DMS 273 (cell line): ENCODE measurements around the gene SLN.

Source experiments
- DNase-seq: peaks from one replicate; lab custom pipeline; 2025; ENCODE audit not compliant: unreplicated experiment; lab: John Stamatoyannopoulos, UW

Gene SLN

GRCh38 chr11:107719557-107720302, 7.9 kb upstream of the SLN start:
- peak; percentile 70 for DNase-seq

DNA sequence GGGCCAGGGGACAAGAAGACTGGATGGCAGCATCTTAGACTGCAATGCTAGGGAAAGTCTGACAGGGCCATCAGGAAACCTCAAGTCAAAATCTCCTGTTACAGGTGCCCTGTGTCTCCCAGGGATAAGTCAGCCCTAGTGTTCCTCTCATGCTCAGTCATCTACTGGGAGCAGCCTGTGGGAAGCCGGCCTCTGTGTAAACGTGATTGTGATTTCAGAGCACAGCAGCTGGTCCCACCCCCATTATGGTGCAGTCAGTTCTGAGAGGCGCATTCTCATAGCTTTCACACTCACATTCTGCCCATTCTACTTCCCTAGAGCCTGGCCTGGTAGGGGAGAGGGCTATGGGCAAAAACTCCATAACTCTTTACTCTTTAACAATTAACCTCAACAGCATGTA, 7.2 kb upstream of the SLN start:
- peak; percentile 77 for DNase-seq

- DNase-seq = no peak
These were observed 5.2 kb upstream of the SLN start for GRCh38 chr11:107716884-107717532.

DNA sequence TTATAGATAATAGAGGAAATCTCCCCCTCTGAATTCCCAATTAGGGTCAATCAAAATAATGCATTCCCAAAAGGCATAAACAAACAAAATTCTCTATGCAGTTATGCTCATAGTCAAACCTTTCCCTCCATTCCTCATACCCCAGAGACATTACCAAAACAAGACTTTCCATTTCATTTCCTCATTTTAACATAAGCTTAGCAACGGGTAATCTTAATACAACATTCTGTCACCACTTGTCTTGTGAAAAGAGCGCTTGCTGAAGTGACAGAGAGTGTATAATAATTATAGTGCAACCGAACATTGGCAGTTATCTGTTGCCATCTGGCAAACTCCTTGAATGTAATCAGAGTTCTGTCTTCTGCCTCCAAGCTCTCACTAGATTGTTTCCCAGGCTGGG, 1.2 kb upstream of the SLN start:
- peak; percentile 86 for DNase-seq

DNA sequence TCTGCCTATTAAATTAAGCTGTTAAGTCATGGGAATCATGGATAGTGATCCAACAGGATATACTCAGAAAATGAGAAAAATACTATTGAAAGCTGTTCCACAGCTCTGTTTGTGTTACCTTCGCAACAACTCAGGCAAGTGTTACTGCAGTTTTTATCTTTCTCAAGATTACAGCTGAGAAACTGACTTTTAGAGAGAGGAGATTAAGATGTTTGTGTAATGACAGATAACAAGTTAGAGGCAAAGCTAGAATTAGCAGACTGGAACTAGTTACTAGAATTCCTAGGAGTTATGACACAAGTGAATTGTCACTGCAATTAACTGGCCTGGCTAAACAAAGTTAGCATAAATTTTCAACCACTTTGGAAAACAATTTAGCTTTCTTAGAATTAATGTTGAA, 1.6 kb downstream of the SLN start:
- no peak for DNase-seq

DNA sequence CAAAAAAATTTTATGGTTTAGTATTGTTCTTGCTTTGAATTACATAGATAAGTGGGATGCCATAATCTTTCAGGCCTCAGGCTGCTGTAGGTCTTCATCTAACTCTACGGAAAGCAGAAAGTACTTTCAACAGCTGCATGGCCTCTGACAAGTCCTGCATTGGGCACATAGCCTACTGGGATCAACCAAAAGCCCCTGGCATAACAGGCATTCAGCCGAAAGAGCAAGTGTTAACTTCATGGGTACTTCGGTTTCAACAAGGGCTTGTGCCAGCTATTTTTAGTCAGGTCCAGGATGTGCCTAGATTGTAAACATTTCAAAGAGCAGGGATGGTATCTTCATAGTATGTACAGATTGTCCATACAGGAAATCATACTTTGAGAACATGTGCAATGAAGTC, 3.1 kb downstream of the SLN start:
- no peak for DNase-seq

DNA sequence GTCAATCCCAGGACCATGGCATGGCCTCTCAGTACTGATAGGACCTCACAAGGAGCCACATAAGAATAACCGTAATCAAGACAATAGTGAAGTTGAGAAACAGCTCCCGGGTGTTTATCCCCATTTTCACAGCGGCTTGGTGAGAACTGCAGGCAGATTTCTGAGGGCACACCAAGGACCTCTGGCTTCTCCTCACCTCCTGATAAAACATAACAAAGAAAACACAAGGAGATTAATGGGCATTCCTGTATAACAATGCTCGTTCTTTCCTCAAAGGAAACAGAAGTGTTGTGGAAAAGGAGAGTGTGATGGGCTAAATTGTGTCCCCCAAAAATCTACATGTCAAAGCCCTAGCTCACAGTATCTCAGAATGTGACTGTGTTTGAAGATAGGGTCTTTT, 4.0 kb downstream of the SLN start:
- DNase-seq = no peak

- no peak for DNase-seq
These were observed 4.6 kb downstream of the SLN start for GRCh38 chr11:107707215-107707671.

DNA sequence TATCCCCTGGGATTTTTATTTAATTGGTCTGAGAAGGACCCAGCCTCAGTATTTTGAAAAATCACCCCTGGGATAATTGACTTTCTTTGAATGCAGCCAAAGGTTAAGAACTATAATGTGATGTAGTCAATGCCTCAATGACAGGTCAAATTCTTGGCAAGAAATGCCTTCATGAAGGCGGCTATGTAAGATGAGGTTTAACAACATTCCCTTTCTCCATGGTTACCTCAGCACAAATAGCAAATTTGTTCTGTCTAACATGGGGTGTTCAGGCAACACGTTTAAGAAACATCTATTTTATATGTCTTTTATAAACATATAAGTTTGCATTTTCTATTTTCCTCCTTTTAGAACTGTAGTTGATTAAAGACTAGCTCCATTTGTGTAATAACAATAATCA, 5.3 kb downstream of the SLN start:
- DNase-seq = no peak

DNA sequence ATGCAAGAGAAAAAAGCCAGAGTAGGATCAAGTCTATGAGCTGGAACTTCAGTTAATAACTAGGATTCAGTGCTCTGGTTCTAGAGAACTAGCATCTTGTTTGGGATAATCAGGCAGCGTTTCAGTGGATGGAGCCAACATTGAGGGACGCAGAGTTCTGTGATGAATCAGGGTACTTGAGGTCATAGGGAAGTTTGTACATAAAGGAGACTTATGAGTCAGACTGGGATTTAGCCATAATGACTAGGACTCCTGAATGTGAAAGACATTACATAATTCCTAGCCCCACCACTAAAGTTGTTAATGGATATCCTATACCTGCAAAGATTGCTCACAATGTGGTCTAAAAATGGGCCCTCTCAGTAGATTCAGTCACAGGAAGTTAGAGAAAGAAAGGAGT, 6.8 kb downstream of the SLN start:
- no peak for DNase-seq

- DNase-seq = no peak
These were observed 7.4 kb downstream of the SLN start for GRCh38 chr11:107704451-107704850.

- DNase-seq = no peak
These were observed 9.1 kb downstream of the SLN start for GRCh38 chr11:107702723-107703122.

GRCh38 chr11:107702109-107702660, 9.7 kb downstream of the SLN start:
- no peak for DNase-seq

DNA sequence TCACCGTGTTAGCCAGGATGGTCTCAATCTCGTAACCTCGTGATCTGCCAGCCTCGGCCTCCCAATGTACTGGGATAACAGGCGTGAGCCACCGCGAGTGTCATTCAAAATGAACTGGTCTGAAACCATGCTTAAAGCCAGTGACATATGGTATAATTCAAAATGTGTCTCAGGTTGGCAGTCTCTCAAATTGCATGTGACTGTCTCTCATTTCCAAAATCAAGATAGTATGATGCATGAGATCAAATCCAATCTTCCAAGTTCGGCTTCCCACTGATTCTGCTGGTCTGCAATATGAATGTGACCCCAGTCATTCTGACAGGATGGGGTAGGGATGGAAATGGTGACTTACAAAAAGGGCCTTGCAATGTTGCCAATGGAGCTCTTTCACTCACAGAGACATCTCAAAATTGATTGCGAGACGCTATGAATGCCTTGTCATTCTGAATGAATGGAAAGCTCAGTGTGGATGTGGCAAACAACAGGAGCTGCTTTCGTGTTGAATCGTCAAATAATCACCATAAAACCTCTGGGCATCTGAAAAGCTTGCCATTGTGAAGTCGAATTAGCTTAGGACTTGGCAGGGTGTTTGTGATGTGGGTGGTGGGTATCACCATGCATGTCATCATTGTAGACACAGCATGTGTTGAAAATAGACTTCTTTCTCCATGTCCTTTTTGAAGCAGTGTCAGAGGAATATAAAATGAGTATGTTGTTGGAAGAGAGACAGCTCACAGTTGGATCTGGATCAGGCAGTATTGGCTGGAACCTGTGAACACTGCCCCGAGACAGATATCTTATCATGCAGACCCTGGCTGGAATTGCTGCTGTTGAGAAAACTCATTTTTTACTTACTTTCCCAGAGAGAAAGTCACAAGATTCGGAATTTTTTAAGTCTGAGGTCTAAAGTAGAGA, 12.2 kb downstream of the SLN start:
- DNase-seq = no peak

DNA sequence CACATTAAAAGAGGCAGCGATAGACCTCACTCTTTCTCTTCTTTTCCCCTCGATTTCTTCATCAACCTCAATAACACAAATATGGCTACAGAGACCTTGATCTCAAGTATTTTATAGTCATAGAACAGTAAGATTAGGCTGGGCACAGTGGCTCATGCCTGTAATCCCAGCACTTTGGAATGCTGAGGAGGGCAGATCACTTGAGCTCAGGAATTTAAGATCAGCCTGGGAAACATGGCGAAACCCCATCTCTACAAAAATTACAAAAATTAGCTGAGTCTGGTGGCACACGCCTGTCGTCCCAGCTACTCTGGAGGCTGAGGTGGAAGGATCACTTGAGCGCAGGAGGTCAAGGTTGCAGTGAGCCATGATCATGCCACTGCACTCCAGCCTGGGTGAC, 14.6 kb downstream of the SLN start:
- DNase-seq = no peak

DNA sequence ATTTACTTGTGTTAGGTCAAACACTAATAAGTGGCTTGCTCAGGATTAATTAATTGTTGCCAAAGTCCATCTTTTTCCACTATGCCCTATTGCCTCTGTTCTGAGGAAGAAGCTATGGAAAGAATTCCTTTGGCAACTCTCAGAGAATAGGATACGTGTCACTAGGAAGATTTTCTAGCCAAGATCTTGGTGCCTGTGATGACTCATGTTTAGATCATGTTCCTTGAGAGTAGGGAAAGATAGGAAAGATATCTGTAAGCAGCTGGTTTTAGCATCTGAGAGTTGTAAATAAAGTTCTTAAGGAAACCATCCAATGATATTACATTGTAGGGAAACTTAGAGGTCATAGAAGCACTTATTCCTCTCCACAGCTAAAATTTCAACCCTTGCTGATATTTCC, 15.7 kb downstream of the SLN start:
- no peak for DNase-seq

DNA sequence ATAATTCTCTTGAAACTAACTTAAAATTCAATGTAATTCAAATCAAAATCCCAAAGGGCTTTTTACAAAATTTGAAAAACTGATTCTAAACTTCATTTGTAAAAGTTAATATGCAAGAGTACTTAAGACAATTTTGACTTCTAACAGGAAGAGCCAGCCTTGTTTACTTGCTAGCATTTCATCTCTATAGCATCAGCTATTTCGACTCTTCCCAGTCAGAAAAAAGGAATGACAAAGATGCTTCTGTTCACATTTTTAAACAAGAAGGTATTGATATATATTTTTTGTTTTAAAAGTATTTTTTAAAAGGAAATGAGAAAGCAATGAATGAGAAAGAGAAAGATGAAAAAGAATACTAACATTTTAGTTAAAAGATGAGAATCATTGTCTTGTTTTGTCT, 16.4 kb downstream of the SLN start:
- no peak for DNase-seq

GRCh38 chr11:107691000-107691750, 20.7 kb downstream of the SLN start:
- no peak for DNase-seq

DNA sequence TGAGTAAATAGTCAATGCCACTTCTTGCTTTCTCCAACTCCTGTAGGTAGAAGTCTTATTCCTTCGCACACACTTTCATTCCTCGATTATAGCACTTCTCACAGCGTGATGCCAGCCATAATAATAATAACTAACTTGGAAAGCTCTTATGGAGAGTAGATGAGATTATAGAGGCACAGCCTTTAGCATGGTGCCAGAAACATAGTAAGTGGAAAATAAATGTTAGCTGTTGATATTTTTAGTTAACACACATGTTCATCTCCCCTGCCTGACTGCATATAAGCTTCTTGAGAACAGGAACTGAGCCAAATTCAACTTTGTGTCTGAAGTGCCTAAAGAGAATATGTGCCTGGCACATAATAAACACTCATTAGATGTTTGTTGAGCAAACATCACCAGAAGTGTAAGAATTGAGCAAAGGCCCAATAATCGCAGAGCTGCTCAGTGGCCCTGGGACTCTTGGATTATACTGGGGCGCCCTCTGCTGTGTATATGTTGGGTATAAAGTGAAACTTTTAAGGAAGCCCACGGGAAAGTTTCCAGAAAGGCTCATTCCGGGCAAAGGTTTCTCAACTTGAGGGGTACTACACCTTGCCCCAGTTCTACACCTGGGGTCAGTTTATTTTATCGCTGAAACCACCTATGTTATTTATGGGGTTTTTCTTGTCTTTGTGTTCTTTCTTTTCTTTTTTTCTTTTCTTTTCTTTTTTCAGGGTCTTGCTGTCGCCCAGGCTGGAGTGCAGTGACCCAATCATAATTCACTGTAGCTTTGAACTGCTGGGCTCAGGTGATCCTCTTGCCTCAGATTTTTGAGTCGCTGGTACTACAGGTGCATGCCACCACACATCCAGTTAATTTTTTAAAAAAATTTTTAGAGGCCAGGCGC, 22.3 kb downstream of the SLN start:
- DNase-seq = peak; percentile 84
